H1 (cell line): Measurements from ENCODE around the gene UBIAD1. TPM values are rescaled to one million over a fixed set of nuclear protein-coding genes. Genes with fewer than 3 reads are reported as not detected.

Experiments used
- BRCA1 ChIP-seq: IDR thresholded peaks from 2 replicates; pipeline ENCODE4 v1.6.1; 2012; ENCODE audit warnings: low read depth, low read length, improper control_type of control experiment
- CBX8 ChIP-seq: fragments of 300-800, 300-1000 bp; sonication (generic); IDR thresholded peaks from 2 replicates; pipeline ENCODE4 v1.7.1; 2016; ENCODE audit warnings: low read depth, low read length, borderline replicate concordance
- JUND ChIP-seq: IDR thresholded peaks from 2 replicates; pipeline ENCODE4 v1.6.1; 2011; ENCODE audit warnings: mild to moderate bottlenecking, improper control_type of control experiment, low read length
- PHF8 ChIP-seq: fragments of 200-600 bp; sonication (generic); conservative IDR thresholded peaks from 2 replicates; pipeline ENCODE4 v1.7.1; 2012; ENCODE audit warnings: low read depth, mild to moderate bottlenecking, inconsistent platforms, low read length, moderate library complexity
- POU5F1 ChIP-seq: IDR thresholded peaks from 2 replicates; pipeline ENCODE4 v1.6.1; 2011; ENCODE audit warnings: low read depth, mild to moderate bottlenecking, low read length, moderate library complexity
- RBBP5 ChIP-seq: IDR thresholded peaks from 2 replicates; pipeline ENCODE4 v1.7.1; 2012; ENCODE audit warnings: low read depth, mild to moderate bottlenecking, inconsistent platforms, low read length, moderate library complexity, borderline replicate concordance
- polyA plus RNA-seq, 7 experiments: library from polyadenylated mRNA; depleted of rRNA in 3 of 7; stranded (reverse) in 5 of 7; unstranded in 2 of 7; fragments of >200 nt in 5 of 7; fragments of 200-250 nt in 2 of 7; gene quantifications; 1 replicate in 5 of 7; 2 replicates in 1 of 7; 4 replicates in 1 of 7; pipeline versions ENCODE4 v1.2.1 to v1.2.3, GENCODE V29; 2011 to 2013; ENCODE audit warnings: missing spikeins in 2 of 7, mixed read lengths in 2 of 7
- total RNA-seq: library from RNA; stranded (reverse); fragmentation: NEBNext Ultra II Directional; extraction: Animal tissue kit (Norgen Biotek cat#: 25700); gene quantifications from 2 replicates; pipeline ENCODE4 v1.2.1, GENCODE V29; 2021

The UBIAD1 gene
- total and polyA plus RNA-seq, 2 of the 8 experiments (the other 6 are each of a cell fraction or from before 2014, with no cell fraction given) = 23.4 to 26.6 TPM

DNA sequence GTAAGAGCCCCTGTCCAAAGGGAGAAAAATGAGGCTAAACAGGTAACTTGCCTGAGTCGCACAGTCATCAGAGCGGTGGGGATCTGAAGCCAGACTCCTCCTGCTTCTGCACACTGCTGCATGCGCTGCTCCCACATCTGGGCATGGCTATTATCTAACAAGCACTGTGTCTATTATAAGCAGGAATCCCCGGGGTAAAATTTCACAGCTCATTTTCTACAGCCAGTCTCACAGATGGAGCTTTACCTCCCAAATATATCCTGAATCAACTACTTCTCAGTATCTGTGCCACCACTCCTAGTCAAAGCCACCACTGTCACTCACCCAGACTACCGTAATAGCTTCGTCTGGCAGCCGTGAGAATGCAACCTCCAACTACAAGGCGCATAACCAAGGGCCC, 20.5 kb upstream of the UBIAD1 start (continued):
- TF ChIP-seq JUND = no peak
- no peak for TF ChIP-seq PHF8
- TF ChIP-seq CBX8 = no peak
- TF ChIP-seq BRCA1 = no peak
- TF ChIP-seq RBBP5 = no peak
- no peak for TF ChIP-seq POU5F1
